ENCODE measurements around the gene SLC5A12.

Gene SLC5A12

GRCh38 chr11:26632691-26633159, 89.1 kb downstream of the SLC5A12 start:
- TF ChIP-seq, protein P1, sequence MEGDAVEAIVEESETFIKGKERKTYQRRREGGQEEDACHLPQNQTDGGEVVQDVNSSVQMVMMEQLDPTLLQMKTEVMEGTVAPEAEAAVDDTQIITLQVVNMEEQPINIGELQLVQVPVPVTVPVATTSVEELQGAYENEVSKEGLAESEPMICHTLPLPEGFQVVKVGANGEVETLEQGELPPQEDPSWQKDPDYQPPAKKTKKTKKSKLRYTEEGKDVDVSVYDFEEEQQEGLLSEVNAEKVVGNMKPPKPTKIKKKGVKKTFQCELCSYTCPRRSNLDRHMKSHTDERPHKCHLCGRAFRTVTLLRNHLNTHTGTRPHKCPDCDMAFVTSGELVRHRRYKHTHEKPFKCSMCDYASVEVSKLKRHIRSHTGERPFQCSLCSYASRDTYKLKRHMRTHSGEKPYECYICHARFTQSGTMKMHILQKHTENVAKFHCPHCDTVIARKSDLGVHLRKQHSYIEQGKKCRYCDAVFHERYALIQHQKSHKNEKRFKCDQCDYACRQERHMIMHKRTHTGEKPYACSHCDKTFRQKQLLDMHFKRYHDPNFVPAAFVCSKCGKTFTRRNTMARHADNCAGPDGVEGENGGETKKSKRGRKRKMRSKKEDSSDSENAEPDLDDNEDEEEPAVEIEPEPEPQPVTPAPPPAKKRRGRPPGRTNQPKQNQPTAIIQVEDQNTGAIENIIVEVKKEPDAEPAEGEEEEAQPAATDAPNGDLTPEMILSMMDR (IDR thresholded peaks at IDR 0.05; ENCODE audit: low read depth, low read length): no peak
- Histone ChIP-seq H3K27ac (no peak overlapping the region), H3K27me3 (ENCODE audit: insufficient read depth, low read depth, severe bottlenecking) (no peaks in the 10 kb centered on the region), H3K4me3 (ENCODE audit: low read depth, low read length) (no peak overlapping the region), H3K9me3 (ENCODE audit: severe bottlenecking) (no peaks in the 10 kb centered on the region), H3K36me3 (no peaks in the 10 kb centered on the region)
- no peak for DNase-seq

DNA sequence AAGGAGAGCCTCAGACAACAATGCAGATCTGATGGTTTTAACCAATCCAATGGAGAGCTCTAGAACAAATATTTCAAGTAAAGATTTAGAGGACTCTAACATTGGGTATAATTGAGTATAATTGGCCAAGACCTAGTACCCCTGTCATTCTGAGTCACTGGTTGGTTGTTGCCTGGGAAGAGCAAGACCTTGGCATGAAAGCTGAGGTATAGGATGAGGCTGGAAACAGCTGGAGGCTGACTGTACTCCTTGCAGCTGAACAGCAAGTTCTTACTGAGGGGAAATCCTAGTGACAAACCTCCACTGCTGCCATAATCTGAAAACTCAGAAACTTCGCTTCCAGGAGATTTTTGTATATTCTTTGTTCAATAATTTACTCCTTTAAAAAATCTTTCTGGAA, 95.5 kb downstream of the SLC5A12 start:
- TF ChIP-seq, protein P1 (IDR thresholded peaks at IDR 0.05; ENCODE audit: low read depth, low read length): no peak
- no peak overlapping the region for H3K27ac ChIP-seq
- no peaks in the 10 kb centered on the region for H3K9me3 ChIP-seq (ENCODE audit: severe bottlenecking)
- peaks cover 4% of the 10 kb centered on the region for H3K27me3 ChIP-seq (ENCODE audit: insufficient read depth, low read depth, severe bottlenecking)
- H3K36me3 ChIP-seq: no peaks in the 10 kb centered on the region
- H3K4me3 ChIP-seq (ENCODE audit: low read depth, low read length): no peak overlapping the region
- DNase-seq: no peak

GRCh38 chr11:26623076-26623659, 98.7 kb downstream of the SLC5A12 start:
- no peaks in the 10 kb centered on the region for H3K36me3 ChIP-seq
- no peaks in the 10 kb centered on the region for H3K9me3 ChIP-seq (ENCODE audit: severe bottlenecking)
- H3K4me3 ChIP-seq (ENCODE audit: low read depth, low read length): no peak overlapping the region
- TF ChIP-seq, protein P1 (IDR thresholded peaks at IDR 0.05; ENCODE audit: low read depth, low read length): no peak
- DNase-seq: no peak
- no peak overlapping the region for H3K27ac ChIP-seq
- peaks cover 4% of the 10 kb centered on the region for H3K27me3 ChIP-seq (ENCODE audit: insufficient read depth, low read depth, severe bottlenecking)

GRCh38 chr11:26622181-26622580, 99.7 kb downstream of the SLC5A12 start:
- DNase-seq: no peak
- Histone ChIP-seq H3K36me3 (no peaks in the 10 kb centered on the region), H3K27ac (no peak overlapping the region), H3K4me3 (ENCODE audit: low read depth, low read length) (no peak overlapping the region), H3K9me3 (ENCODE audit: severe bottlenecking) (no peaks in the 10 kb centered on the region), H3K27me3 (ENCODE audit: insufficient read depth, low read depth, severe bottlenecking) (peaks cover 4% of the 10 kb centered on the region)
- TF ChIP-seq, protein P1 (IDR thresholded peaks at IDR 0.05; ENCODE audit: low read depth, low read length): no peak

GRCh38 chr11:26621132-26621531, 100.7 kb downstream of the SLC5A12 start:
- Histone ChIP-seq H3K27ac (no peak overlapping the region), H3K36me3 (no peaks in the 10 kb centered on the region), H3K4me3 (ENCODE audit: low read depth, low read length) (no peak overlapping the region), H3K9me3 (ENCODE audit: severe bottlenecking) (no peaks in the 10 kb centered on the region), H3K27me3 (ENCODE audit: insufficient read depth, low read depth, severe bottlenecking) (peaks cover 4% of the 10 kb centered on the region)
- TF ChIP-seq, protein P1 (IDR thresholded peaks at IDR 0.05; ENCODE audit: low read depth, low read length): no peak
- no peak for DNase-seq
